Activated T-cell treated with anti-CD3 and anti-CD28 coated beads for 24 hours (primary cell): ENCODE results near the gene NCAPD2.

Source experiments
- DNase-seq: peaks from one replicate; pipeline ENCODE4 v3.0.0-alpha.2; 2020; ENCODE audit warnings: low read depth

The NCAPD2 gene

GRCh38 chr12:6574576-6575295 lies 80.8 kb downstream of the NCAPD2 start:
- DNase-seq = no peak

- no peak for DNase-seq
Observed at GRCh38 chr12:6575648-6576047, 81.7 kb downstream of the NCAPD2 start.
